ENCODE results near the gene UVRAG.

UVRAG gene

DNA sequence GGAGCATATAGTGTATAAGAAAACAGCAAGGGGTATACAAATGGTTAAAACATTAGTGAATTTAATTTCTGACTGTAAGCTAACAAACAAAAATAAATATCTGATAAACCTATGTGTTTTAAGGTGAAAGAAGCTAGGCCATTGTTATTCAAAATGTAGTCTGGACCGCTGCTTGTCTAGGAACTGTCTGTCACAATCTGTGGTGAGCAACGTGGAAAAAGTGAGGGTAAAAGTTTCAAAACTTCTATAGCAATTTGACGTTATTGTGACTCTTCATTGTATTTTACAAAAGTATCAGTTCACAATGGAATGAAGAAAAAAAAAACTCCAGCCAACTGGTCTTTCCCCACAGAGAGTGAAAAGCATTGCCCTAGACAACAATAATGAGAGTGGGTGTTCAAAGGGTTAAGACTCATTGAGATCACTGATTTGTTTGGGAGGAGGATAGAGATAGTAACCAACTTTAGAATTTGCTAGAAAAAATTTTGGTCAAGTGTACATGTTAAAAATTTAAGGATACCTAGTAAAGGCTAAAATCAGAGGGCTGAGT lies 79.1 kb downstream of the UVRAG start:
- no peak overlapping the region for H3K4me3 ChIP-seq (ENCODE audit: control insufficient read depth, low read depth, low read length)
- TF ChIP-seq, protein P1, sequence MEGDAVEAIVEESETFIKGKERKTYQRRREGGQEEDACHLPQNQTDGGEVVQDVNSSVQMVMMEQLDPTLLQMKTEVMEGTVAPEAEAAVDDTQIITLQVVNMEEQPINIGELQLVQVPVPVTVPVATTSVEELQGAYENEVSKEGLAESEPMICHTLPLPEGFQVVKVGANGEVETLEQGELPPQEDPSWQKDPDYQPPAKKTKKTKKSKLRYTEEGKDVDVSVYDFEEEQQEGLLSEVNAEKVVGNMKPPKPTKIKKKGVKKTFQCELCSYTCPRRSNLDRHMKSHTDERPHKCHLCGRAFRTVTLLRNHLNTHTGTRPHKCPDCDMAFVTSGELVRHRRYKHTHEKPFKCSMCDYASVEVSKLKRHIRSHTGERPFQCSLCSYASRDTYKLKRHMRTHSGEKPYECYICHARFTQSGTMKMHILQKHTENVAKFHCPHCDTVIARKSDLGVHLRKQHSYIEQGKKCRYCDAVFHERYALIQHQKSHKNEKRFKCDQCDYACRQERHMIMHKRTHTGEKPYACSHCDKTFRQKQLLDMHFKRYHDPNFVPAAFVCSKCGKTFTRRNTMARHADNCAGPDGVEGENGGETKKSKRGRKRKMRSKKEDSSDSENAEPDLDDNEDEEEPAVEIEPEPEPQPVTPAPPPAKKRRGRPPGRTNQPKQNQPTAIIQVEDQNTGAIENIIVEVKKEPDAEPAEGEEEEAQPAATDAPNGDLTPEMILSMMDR (IDR thresholded peaks at IDR 0.05; ENCODE audit: control insufficient read depth, insufficient read depth, low read depth, low read length, missing control alignments): no peak
- DNase-seq (ENCODE audit: low read depth): no peak

DNA sequence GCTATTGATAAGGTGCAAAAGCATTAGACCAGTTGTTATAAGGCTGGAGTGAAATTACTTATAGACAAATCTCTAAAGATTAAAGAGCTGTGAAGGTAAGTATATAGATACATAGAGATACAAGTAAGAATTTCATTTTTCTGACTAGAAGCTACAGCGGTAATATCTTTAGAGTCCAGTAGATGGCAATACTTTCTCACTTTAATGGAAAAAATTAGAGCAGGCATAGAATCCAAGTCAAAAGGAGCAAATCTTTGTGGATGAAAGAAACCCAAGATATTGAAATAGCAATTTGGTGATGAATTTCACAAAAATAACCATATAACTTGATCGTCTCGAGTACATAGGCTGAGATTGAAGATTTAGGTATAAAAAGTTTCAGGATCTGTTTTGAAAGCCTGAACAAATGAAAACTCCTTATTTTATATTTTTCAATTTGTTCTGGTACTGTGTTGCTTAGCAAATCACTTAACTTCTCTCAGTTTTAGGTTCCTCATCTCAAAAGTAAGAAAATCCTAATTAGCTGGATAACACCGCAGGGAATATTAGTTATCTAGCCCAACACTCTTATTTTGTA lies 81.9 kb downstream of the UVRAG start:
- TF ChIP-seq, protein P1 (IDR thresholded peaks at IDR 0.05; ENCODE audit: control insufficient read depth, insufficient read depth, low read depth, low read length, missing control alignments): peak; percentile 44
- no peak overlapping the region for H3K4me3 ChIP-seq (ENCODE audit: control insufficient read depth, low read depth, low read length)
- DNase-seq (ENCODE audit: low read depth): peak; percentile 23

DNA sequence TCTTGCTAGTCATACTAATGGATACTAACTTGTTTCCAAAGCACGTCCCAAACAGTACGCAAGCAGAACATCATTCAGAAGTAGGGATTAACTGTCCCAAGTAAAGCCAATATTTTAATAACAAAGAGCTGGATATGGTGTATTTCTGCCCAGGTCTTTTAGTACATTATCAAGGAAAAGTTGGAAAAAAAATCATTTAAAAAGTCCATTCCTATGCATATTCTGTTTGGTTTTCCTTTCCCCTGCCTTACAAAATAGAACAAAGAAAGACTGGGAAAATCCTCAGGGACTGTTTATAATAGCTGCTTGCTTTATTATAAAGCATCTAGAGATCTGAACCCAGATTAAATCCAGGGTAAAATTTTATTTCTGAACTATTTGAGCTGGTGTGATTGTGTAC lies 83.9 kb downstream of the UVRAG start:
- TF ChIP-seq, protein P1 (IDR thresholded peaks at IDR 0.05; ENCODE audit: control insufficient read depth, insufficient read depth, low read depth, low read length, missing control alignments): no peak
- no peak overlapping the region for H3K4me3 ChIP-seq (ENCODE audit: control insufficient read depth, low read depth, low read length)

DNA sequence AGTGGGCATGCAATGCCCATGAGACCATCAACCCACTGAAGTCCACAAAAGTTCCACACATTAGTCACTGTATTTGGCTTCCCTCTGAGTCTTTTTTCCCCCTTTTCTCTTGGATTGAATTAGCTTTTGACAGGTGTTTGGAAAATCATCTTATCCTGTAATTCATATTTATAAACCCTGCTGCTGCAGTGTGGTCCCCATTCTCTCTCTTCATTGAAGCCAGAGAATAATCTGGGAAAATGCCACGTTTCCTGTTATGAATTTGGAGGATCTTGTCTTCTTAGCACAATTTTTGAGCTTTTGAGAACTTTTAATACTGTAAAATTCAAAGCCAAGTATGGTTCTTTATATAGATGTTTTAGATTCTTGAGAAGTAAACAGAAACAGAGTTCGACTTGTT lies 84.8 kb downstream of the UVRAG start:
- no peak for DNase-seq (ENCODE audit: low read depth)
- no peak overlapping the region for H3K4me3 ChIP-seq (ENCODE audit: control insufficient read depth, low read depth, low read length)
- TF ChIP-seq, protein P1 (IDR thresholded peaks at IDR 0.05; ENCODE audit: control insufficient read depth, insufficient read depth, low read depth, low read length, missing control alignments): no peak

More for the DNA sequence above, 83.9 kb downstream of the UVRAG start:
- no peak for DNase-seq (ENCODE audit: low read depth)

DNA sequence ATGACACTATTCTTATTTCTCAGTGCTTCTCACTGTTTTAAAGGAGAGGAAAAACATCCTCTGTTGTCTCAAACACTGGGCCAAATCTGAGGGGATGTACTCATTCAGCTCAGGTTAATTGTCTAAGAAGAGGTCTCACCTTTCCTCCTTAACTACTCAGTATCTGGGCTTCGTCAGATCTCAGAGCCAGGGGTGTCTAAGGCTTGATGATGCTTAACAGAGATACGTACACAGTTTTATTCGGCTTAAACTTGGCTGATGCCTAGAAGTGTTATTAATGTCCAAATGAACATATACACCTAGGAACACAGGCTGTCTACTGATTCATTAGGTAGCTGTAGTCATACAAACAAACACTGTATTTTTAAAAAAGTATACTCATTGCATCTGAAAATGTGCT lies 85.8 kb downstream of the UVRAG start:
- no peak overlapping the region for H3K4me3 ChIP-seq (ENCODE audit: control insufficient read depth, low read depth, low read length)
- TF ChIP-seq, protein P1 (IDR thresholded peaks at IDR 0.05; ENCODE audit: control insufficient read depth, insufficient read depth, low read depth, low read length, missing control alignments): no peak
- no peak for DNase-seq (ENCODE audit: low read depth)

DNA sequence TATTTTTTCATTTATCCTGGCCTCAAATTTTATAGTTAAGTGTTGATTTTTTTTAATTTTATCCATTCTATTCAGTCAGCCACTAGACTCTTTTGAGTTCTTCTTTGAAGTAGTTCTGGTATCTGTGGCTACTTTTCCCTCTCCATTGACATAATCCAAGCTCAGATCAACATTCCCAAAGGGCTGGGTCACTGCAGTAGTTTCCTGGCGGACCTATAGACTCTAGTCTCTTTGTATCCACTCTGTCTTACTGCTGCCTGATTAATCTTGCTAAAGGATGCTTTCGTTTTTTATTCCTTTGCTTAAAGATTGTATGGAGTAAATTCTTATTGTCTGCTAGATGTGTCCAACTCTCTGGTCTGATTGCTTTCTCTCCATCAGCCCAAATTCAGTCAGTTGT lies 87.6 kb downstream of the UVRAG start:
- no peak overlapping the region for H3K4me3 ChIP-seq (ENCODE audit: control insufficient read depth, low read depth, low read length)
- no peak for DNase-seq (ENCODE audit: low read depth)
- TF ChIP-seq, protein P1 (IDR thresholded peaks at IDR 0.05; ENCODE audit: control insufficient read depth, insufficient read depth, low read depth, low read length, missing control alignments): no peak

Measured in AG09309 (cell line).